Mucosa of rectum (tissue), 2 donors: ENCODE measurements around the gene RPL22L1.

Experiments used
- H3K27ac ChIP-seq, 2 donors: one replicate each; pipeline ENCODE4 v1.7.0; 2013; ENCODE audit warnings: inconsistent platforms in 2 of 2, low read depth in 2 of 2, low read length in 2 of 2
- H3K27me3 ChIP-seq, 2 donors: one replicate each; pipeline ENCODE4 v1.7.0; 2013; ENCODE audit warnings: low read length in 2 of 2; ENCODE audit not compliant: control insufficient read depth in 2 of 2, insufficient read depth in 2 of 2
- H3K36me3 ChIP-seq, 2 donors: one replicate each; pipeline ENCODE4 v1.7.0; 2013; ENCODE audit warnings: low read length in 2 of 2; ENCODE audit not compliant: control insufficient read depth in 2 of 2, insufficient read depth in 2 of 2
- H3K4me1 ChIP-seq, 2 donors: one replicate each; pipeline ENCODE4 v1.7.0; 2013; ENCODE audit warnings: low read length in 2 of 2, mild to moderate bottlenecking in 1 of 2; ENCODE audit not compliant: control insufficient read depth in 2 of 2, insufficient read depth in 2 of 2
- H3K4me3 ChIP-seq, 2 donors: one replicate each; pipeline ENCODE4 v1.7.0; 2013; ENCODE audit warnings: low read length in 2 of 2
- H3K9ac ChIP-seq, 2 donors: one replicate each; pipeline ENCODE4 v1.7.0; 2013; ENCODE audit warnings: low read length in 2 of 2, low read depth in 1 of 2, mild to moderate bottlenecking in 1 of 2
- H3K9me3 ChIP-seq, 2 donors: one replicate each; pipeline ENCODE4 v1.7.0; 2013; ENCODE audit warnings: low read length in 2 of 2; ENCODE audit not compliant: control insufficient read depth in 2 of 2
- donor health status: healthy.
- donor health status: Normal muscosa, but diverticular disease.

RPL22L1 gene

GRCh38 chr3:170864525-170865208 lies 5.3 kb downstream of the RPL22L1 start:
- no peak overlapping the region for H3K4me3 ChIP-seq
- no peak overlapping the region for H3K9ac ChIP-seq
- H3K9me3 ChIP-seq, result no peaks in the 10 kb centered on the region
- H3K27me3 ChIP-seq, result no peaks in the 10 kb centered on the region
- no peak overlapping the region for H3K27ac ChIP-seq
- peaks cover 17 to 26% of the 10 kb centered on the region in 2 donors for H3K36me3 ChIP-seq
- peaks cover 8 to 18% of the 10 kb centered on the region in 2 donors for H3K4me1 ChIP-seq

GRCh38 chr3:170863816-170864215 lies 6.2 kb downstream of the RPL22L1 start:
- H3K4me1 ChIP-seq, result peaks cover 7 to 13% of the 10 kb centered on the region in 2 donors
- H3K36me3 ChIP-seq, result peaks cover 17 to 26% of the 10 kb centered on the region in 2 donors
- no peak overlapping the region for H3K27ac ChIP-seq
- H3K9ac ChIP-seq, result no peak overlapping the region
- H3K4me3 ChIP-seq, result no peak overlapping the region
- H3K9me3 ChIP-seq, result no peaks in the 10 kb centered on the region
- no peaks in the 10 kb centered on the region for H3K27me3 ChIP-seq

- Histone ChIP-seq H3K9ac (no peak overlapping the region), H3K36me3 (peaks cover 17 to 25% of the 10 kb centered on the region in 2 donors), H3K4me3 (no peak overlapping the region), H3K9me3 (no peaks in the 10 kb centered on the region), H3K4me1 (peaks cover 0 to 6% of the 10 kb centered on the region in 2 donors), H3K27ac (no peak overlapping the region), H3K27me3 (no peaks in the 10 kb centered on the region)
These were observed 7.2 kb downstream of the RPL22L1 start for GRCh38 chr3:170862618-170863374.

- no peaks in the 10 kb centered on the region for H3K36me3 ChIP-seq
- no peak overlapping the region for H3K9ac ChIP-seq
- no peaks in the 10 kb centered on the region for H3K4me1 ChIP-seq
- no peaks in the 10 kb centered on the region for H3K9me3 ChIP-seq
- H3K4me3 ChIP-seq, result no peak overlapping the region
- H3K27me3 ChIP-seq, result no peaks in the 10 kb centered on the region
- H3K27ac ChIP-seq, result no peak overlapping the region
These were observed 11.4 kb downstream of the RPL22L1 start for GRCh38 chr3:170858599-170858998.

GRCh38 chr3:170852324-170852723 lies 17.7 kb downstream of the RPL22L1 start:
- H3K4me1 ChIP-seq, result no peaks in the 10 kb centered on the region
- H3K36me3 ChIP-seq, result no peaks in the 10 kb centered on the region
- no peaks in the 10 kb centered on the region for H3K9me3 ChIP-seq
- no peak overlapping the region for H3K9ac ChIP-seq
- no peak overlapping the region for H3K4me3 ChIP-seq
- H3K27ac ChIP-seq, result no peak overlapping the region
- no peaks in the 10 kb centered on the region for H3K27me3 ChIP-seq

- Histone ChIP-seq H3K27ac (no peak overlapping the region), H3K36me3 (no peaks in the 10 kb centered on the region), H3K9me3 (no peaks in the 10 kb centered on the region), H3K27me3 (no peaks in the 10 kb centered on the region), H3K4me1 (no peaks in the 10 kb centered on the region), H3K9ac (no peak overlapping the region), H3K4me3 (no peak overlapping the region)
These were observed 21.6 kb downstream of the RPL22L1 start for GRCh38 chr3:170848292-170848917.

- Histone ChIP-seq H3K9me3 (no peaks in the 10 kb centered on the region), H3K27me3 (no peaks in the 10 kb centered on the region), H3K9ac (no peak overlapping the region), H3K36me3 (no peaks in the 10 kb centered on the region), H3K4me3 (no peak overlapping the region), H3K4me1 (no peaks in the 10 kb centered on the region), H3K27ac (no peak overlapping the region)
These were observed 25.6 kb downstream of the RPL22L1 start for GRCh38 chr3:170844377-170844776.

- H3K4me3 ChIP-seq, result no peak overlapping the region
- no peaks in the 10 kb centered on the region for H3K4me1 ChIP-seq
- no peak overlapping the region for H3K9ac ChIP-seq
- peaks cover 0 to 2% of the 10 kb centered on the region in 2 donors for H3K27me3 ChIP-seq
- H3K27ac ChIP-seq, result no peak overlapping the region
- no peaks in the 10 kb centered on the region for H3K36me3 ChIP-seq
- H3K9me3 ChIP-seq, result no peaks in the 10 kb centered on the region
These were observed 29.6 kb downstream of the RPL22L1 start for GRCh38 chr3:170840291-170840859.

- no peaks in the 10 kb centered on the region for H3K4me1 ChIP-seq
- no peak overlapping the region for H3K9ac ChIP-seq
- H3K36me3 ChIP-seq, result no peaks in the 10 kb centered on the region
- H3K4me3 ChIP-seq, result no peak overlapping the region
- no peak overlapping the region for H3K27ac ChIP-seq
- H3K27me3 ChIP-seq, result peaks cover 0 to 4% of the 10 kb centered on the region in 2 donors
- H3K9me3 ChIP-seq, result no peaks in the 10 kb centered on the region
These were observed 30.4 kb downstream of the RPL22L1 start for GRCh38 chr3:170839518-170840100.
